Fibroblast of pulmonary artery (primary cell): ENCODE measurements around the gene TRERF1.

Source experiments
- DNase-seq: peaks from one replicate; pipeline ENCODE4 v3.0.0-alpha.2; 2010; ENCODE audit warnings: low read depth
- H3K4me3 ChIP-seq: replicated peaks from 2 replicates; pipeline ENCODE4 v1.5.1; 2011; ENCODE audit warnings: low read depth, mild to moderate bottlenecking, control low read depth, low read length, moderate library complexity
- TF ChIP-seq, protein P1 (sequence below): IDR thresholded peaks from 2 replicates; pipeline ENCODE4 v1.5.1; 2011; ENCODE audit warnings: mild to moderate bottlenecking, control low read depth, low read length, inconsistent platforms; ENCODE audit errors: missing control alignments

The TRERF1 gene

DNA sequence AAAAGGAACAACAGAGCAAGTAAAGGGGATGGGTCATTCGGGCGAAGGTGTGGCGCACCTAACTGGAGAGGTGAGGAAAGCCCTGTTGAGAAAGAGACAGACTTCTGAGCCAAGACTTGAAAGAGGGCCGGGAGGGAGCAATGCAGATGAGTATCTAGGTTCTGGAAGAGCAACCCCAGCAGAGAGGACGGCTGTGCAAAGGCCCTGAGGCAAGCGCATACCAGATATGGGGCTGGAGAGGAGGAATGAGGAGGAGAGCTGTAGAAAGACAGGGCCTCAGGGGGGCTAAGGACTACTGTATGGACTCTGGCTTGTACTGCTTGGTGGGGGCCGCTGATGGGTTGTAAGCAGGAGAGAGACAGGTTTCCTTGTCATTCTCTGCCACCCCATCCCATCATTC lies 21.9 kb downstream of the TRERF1 start:
- DNase-seq = no peak
- TF ChIP-seq, protein P1, sequence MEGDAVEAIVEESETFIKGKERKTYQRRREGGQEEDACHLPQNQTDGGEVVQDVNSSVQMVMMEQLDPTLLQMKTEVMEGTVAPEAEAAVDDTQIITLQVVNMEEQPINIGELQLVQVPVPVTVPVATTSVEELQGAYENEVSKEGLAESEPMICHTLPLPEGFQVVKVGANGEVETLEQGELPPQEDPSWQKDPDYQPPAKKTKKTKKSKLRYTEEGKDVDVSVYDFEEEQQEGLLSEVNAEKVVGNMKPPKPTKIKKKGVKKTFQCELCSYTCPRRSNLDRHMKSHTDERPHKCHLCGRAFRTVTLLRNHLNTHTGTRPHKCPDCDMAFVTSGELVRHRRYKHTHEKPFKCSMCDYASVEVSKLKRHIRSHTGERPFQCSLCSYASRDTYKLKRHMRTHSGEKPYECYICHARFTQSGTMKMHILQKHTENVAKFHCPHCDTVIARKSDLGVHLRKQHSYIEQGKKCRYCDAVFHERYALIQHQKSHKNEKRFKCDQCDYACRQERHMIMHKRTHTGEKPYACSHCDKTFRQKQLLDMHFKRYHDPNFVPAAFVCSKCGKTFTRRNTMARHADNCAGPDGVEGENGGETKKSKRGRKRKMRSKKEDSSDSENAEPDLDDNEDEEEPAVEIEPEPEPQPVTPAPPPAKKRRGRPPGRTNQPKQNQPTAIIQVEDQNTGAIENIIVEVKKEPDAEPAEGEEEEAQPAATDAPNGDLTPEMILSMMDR = no peak
- no peak overlapping the region for H3K4me3 ChIP-seq

DNA sequence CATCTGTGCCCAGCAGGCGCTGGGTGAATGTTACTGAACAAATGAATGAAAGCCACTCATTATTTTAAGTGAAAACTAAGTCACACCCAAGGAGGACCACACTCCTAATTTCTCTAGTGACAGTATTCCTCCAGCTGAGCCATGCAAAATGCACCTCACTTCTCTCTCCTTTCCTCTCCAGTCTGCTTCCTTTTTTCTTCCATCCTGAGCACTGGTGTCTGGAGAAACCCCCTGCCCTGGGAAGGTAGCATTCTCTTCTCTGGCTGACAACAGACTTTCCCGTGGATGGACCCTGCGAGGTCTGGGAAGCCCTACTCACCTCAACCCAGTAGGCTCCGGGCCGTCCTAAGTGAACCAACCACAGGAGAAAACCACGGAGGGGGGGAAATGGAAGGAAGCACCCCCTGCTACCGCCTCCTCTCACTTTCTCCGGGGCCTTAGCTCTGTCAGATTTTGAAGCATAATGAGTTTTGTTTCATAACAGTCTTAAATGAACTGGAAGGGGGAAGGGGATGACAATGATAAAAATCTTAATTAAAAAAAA lies 22.6 kb downstream of the TRERF1 start:
- no peak for DNase-seq
- H3K4me3 ChIP-seq = no peak overlapping the region
- TF ChIP-seq, protein P1 = no peak

DNA sequence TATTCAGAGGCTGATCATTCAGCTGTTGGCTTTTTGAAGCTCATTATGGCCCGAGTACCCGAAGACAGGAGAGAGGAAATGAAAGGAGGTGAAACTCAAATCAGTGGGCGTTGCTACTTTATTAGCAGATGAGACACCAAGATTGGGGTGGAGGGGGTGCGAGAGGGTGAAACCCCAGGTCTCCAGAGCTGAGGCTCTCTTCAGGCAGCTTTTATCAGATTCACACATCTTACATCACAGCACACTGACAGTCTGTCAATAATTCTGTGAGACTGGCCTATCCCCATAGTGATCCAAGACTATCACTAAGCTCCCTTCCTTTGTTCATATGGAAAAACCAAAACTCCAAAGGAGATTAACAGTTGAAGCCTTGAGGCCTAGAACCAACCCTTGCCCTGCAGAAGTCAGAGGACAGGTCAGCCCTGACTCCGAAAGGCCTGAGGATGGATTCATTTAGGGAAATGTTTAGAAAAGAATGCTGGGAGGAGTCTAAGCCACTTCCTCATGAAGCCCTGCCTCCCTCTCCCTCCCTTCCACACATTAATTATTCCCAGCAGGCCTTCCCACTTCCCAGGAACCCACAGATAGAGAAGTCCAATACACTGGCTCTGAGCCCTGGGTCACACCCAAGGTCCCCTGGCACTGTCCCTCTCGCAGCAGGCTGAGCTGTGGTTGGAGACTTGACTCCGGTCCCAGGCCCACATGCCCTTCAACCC lies 23.2 kb downstream of the TRERF1 start:
- TF ChIP-seq, protein P1 = no peak
- no peak overlapping the region for H3K4me3 ChIP-seq

DNA sequence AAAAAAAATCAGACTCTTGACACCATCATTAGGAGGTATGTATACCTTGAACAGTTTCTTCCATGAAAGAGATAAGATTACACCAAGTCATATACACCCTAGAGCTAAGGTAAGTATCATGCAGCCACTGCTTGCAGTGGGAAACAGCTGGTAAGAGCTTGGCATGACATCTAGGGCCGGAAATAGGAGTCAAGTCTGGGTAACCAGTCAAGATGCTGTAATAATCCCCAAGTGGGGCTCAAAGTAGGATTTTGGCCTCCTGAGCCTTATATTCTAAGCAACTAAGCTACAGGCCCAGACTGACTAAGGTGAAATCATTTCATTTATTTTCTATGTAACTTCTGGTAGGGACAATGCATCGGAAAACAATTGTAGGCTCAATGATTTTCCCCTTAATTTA lies 23.9 kb downstream of the TRERF1 start:
- H3K4me3 ChIP-seq = no peak overlapping the region
- TF ChIP-seq, protein P1 = no peak
- DNase-seq = no peak

More for the DNA sequence above, 23.2 kb downstream of the TRERF1 start:
- DNase-seq = no peak

DNA sequence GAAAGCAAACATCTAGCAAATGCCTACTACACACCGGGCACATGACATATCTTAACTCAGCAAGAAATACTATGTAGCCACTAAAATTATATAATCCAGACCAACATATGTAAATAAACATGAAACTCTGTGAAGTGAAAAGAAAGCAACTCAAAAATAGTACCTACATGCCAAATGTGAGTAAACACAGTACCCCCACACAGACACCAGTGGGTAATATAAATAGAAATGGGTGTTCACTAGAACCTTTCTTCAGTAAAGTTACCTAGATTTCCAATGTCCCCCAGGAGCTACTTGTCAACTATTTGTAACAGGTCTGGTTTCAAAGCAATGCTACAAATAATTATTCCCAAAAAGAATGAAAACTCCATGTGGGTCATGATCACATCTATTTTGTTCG lies 25.5 kb downstream of the TRERF1 start:
- TF ChIP-seq, protein P1 = no peak
- no peak for DNase-seq

DNA sequence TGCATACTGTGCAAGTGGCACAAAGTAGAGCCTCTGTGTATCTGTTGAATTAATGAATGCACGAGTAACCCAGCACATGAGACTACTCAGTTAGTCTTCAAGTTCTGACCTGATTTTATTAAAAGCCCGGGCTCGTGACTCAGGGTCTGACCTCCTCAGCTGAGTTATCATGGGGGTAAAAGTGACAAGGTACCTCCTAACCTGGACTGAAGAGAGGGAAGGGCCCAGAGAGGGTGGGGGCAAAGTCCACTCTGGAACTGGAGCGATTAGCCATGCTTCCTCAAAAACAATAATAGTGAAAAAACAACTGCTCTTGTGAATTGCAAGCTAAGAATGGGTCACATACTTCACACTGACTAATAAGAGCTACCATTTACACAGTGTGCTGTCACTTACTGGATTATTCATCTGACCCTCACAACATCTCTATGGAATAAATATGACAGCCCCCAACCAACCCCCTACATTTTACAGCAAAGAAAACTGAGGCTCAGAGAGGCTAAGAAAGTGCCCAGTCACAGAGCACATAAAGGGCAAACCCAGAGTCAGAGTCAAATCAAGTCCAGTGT lies 26.7 kb downstream of the TRERF1 start:
- no peak overlapping the region for H3K4me3 ChIP-seq
- no peak for DNase-seq
- TF ChIP-seq, protein P1 = no peak

More for the DNA sequence above, 25.5 kb downstream of the TRERF1 start:
- H3K4me3 ChIP-seq = no peak overlapping the region
